HEK293 (cell line): ENCODE measurements around the gene ANK2.

Experiments used
- CTCF ChIA-PET: fragments of 350-600 bp; formaldehyde crosslinking; extraction: SDS; loops from one replicate; lab custom pipeline; 2021; ENCODE audit warnings: antibody characterized with exemption; lab: Yijun Ruan, JAX
- POLR2A ChIA-PET: fragments of 300-600 bp; formaldehyde crosslinking; extraction: SDS; loops from one replicate; lab custom pipeline; 2020; ENCODE audit warnings: antibody characterized with exemption, inconsistent platforms; lab: Yijun Ruan, JAX
- H3K27ac ChIP-seq: fragments of 200-500 bp; sonication (Bioruptor generic); 2 replicates; pipeline ENCODE4 v1.5.1; 2014; ENCODE audit warnings: low read depth, low read length, control low read depth, inconsistent platforms; ENCODE audit errors: extremely low read depth
- H3K36me3 ChIP-seq, 2 experiments: fragments of 200-500 bp in 1 of 2; sonication (Bioruptor generic) in 1 of 2; 1 replicate in 1 of 2; 2 replicates in 1 of 2; pipeline ENCODE4 v1.5.1; 2014 to 2017; ENCODE audit warnings: inconsistent platforms in 2 of 2, low read length in 2 of 2; ENCODE audit not compliant: control insufficient read depth in 2 of 2, insufficient read depth in 1 of 2
- H3K4me1 ChIP-seq: fragments of 200-500 bp; sonication (Bioruptor generic); 2 replicates; pipeline ENCODE4 v1.5.1; 2014; ENCODE audit warnings: mild to moderate bottlenecking, low read length, inconsistent platforms; ENCODE audit not compliant: control insufficient read depth, insufficient read depth
- H3K4me3 ChIP-seq: 2 replicates; pipeline ENCODE4 v1.5.1; 2011; ENCODE audit warnings: low read depth, mild to moderate bottlenecking, control low read depth, low read length, moderate library complexity
- H3K9me3 ChIP-seq: fragments of 200-500 bp; sonication (Bioruptor generic); 2 replicates; pipeline ENCODE4 v1.5.1; 2014; ENCODE audit warnings: low read depth, low read length, inconsistent platforms; ENCODE audit not compliant: control insufficient read depth, insufficient read depth
- BCL11B ChIP-seq: fragments of 450-650 bp; formaldehyde crosslinking; IDR thresholded peaks from 2 replicates; pipeline ENCODE4 v1.5.1; 2016; ENCODE audit warnings: low read depth, missing biosample characterization, missing genetic modification characterization
- GLI2 ChIP-seq: fragments of 450-650 bp; formaldehyde crosslinking; IDR thresholded peaks from 2 replicates; pipeline ENCODE4; 2017; ENCODE audit warnings: missing biosample characterization, missing genetic modification characterization, low read depth, borderline replicate concordance
- KLF16 ChIP-seq: fragments of 450-650 bp; formaldehyde crosslinking; IDR thresholded peaks from 2 replicates; pipeline ENCODE4 v1.5.1; 2017; ENCODE audit warnings: missing biosample characterization, missing genetic modification characterization
- SP3 ChIP-seq: fragments of 450-650 bp; formaldehyde crosslinking; IDR thresholded peaks from 2 replicates; pipeline ENCODE4 v1.5.1; 2016; ENCODE audit warnings: missing biosample characterization, missing genetic modification characterization
- YY1 ChIP-seq: fragments of 450-650 bp; formaldehyde crosslinking; IDR thresholded peaks from 2 replicates; pipeline ENCODE4 v1.5.1; 2018; ENCODE audit warnings: missing biosample characterization, missing genetic modification characterization
- ZBTB48 ChIP-seq: fragments of 450-650 bp; formaldehyde crosslinking; IDR thresholded peaks from 2 replicates; pipeline ENCODE4 v1.5.1; 2016; ENCODE audit warnings: missing biosample characterization, missing genetic modification characterization
- ZNF132 ChIP-seq: fragments of 450-650 bp; formaldehyde crosslinking; IDR thresholded peaks from 2 replicates; pipeline ENCODE4 v1.5.1; 2017; ENCODE audit warnings: missing biosample characterization, missing genetic modification characterization, borderline replicate concordance
- ZNF184 ChIP-seq: fragments of 450-650 bp; IDR thresholded peaks from 2 replicates; pipeline ENCODE4 v1.5.1; 2018; ENCODE audit warnings: missing biosample characterization, mild to moderate bottlenecking, missing genetic modification characterization
- ZNF341 ChIP-seq: fragments of 450-650 bp; formaldehyde crosslinking; IDR thresholded peaks from 2 replicates; pipeline ENCODE4; 2016; ENCODE audit warnings: low read depth, missing biosample characterization, missing genetic modification characterization
- ZNF433 ChIP-seq: fragments of 450-650 bp; formaldehyde crosslinking; IDR thresholded peaks from 2 replicates; pipeline ENCODE4 v1.5.1; 2016; ENCODE audit warnings: missing biosample characterization, missing genetic modification characterization, low read depth
- ZNF558 ChIP-seq: fragments of 450-650 bp; formaldehyde crosslinking; IDR thresholded peaks from 2 replicates; pipeline ENCODE4 v1.5.1; 2016; ENCODE audit warnings: missing biosample characterization, missing genetic modification characterization
- ZNF600 ChIP-seq: fragments of 450-650 bp; formaldehyde crosslinking; IDR thresholded peaks from 2 replicates; pipeline ENCODE4 v1.5.1; 2016; ENCODE audit warnings: missing biosample characterization, missing genetic modification characterization
- ZNF654 ChIP-seq: fragments of 450-650 bp; formaldehyde crosslinking; IDR thresholded peaks from 2 replicates; pipeline ENCODE4 v1.5.1; 2016; ENCODE audit warnings: low read depth, missing biosample characterization, missing genetic modification characterization
- ZNF660 ChIP-seq: fragments of 450-650 bp; IDR thresholded peaks from 2 replicates; pipeline ENCODE4 v1.5.1; 2018; ENCODE audit warnings: missing biosample characterization, mild to moderate bottlenecking, missing genetic modification characterization
- ZNF747 ChIP-seq: fragments of 450-650 bp; formaldehyde crosslinking; IDR thresholded peaks from 2 replicates; pipeline ENCODE4 v1.5.1; 2016; ENCODE audit warnings: missing biosample characterization, missing genetic modification characterization
- ZNF837 ChIP-seq: fragments of 450-650 bp; formaldehyde crosslinking; IDR thresholded peaks from 2 replicates; pipeline ENCODE4 v1.5.1; 2016; ENCODE audit warnings: missing biosample characterization, missing genetic modification characterization
- TF ChIP-seq, protein P1 (sequence below): fragments of 450-650 bp; formaldehyde crosslinking; IDR thresholded peaks from 2 replicates; pipeline ENCODE4 v1.5.1; 2017; ENCODE audit warnings: missing biosample characterization, missing genetic modification characterization
- TF ChIP-seq, protein P2 (sequence below): fragments of 450-650 bp; formaldehyde crosslinking; IDR thresholded peaks from 2 replicates; pipeline ENCODE4 v1.5.1; 2016; ENCODE audit warnings: missing biosample characterization, missing genetic modification characterization
- TF ChIP-seq, protein P3 (sequence below): fragments of 450-650 bp; formaldehyde crosslinking; IDR thresholded peaks from 2 replicates; pipeline ENCODE4 v1.5.1; 2016; ENCODE audit warnings: missing biosample characterization, missing genetic modification characterization

ANK2 gene

DNA sequence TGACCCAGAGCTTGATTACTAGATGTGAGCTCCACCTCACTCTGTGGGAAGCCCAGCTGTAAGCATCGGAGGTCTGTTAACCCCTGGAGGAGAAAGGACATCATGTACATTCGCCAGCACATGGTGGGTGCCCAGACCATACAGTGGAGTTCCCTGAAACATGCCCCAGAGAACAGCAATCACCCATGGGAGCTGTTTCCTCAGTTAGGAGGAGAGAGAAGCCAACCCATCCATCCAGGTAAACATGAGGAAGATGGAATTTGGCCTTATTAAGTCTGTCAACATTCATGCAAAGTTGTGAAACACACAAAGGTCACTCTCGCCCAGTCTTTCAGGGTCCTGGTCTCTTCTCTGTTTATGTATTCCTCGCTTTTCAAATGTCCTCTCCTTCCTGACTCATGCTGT lies 354.7 kb downstream of the ANK2 start:
- Histone ChIP-seq H3K36me3 (no peaks in the 10 kb centered on the region), H3K4me1 (no peaks in the 10 kb centered on the region), H3K27ac (no peak overlapping the region), H3K9me3 (no peaks in the 10 kb centered on the region), H3K4me3 (no peak overlapping the region)
- no peak for TF ChIP-seq ZNF558 (tag by site-specific recombination)
- TF ChIP-seq ZNF837 (tag by site-specific recombination) = no peak
- no peak for TF ChIP-seq ZNF600 (tag by site-specific recombination)
- TF ChIP-seq ZNF747 = no peak
- TF ChIP-seq ZNF654 (tag by site-specific recombination) = no peak
- no peak for TF ChIP-seq ZNF433 (tag by site-specific recombination)
- no peak for TF ChIP-seq ZNF660 (tag by site-specific recombination)
- TF ChIP-seq ZNF341 (tag by site-specific recombination) = no peak
- TF ChIP-seq, protein P1, sequence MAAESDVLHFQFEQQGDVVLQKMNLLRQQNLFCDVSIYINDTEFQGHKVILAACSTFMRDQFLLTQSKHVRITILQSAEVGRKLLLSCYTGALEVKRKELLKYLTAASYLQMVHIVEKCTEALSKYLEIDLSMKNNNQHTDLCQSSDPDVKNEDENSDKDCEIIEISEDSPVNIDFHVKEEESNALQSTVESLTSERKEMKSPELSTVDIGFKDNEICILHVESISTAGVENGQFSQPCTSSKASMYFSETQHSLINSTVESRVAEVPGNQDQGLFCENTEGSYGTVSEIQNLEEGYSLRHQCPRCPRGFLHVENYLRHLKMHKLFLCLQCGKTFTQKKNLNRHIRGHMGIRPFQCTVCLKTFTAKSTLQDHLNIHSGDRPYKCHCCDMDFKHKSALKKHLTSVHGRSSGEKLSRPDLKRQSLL (tag by site-specific recombination) = no peak
- no peak for TF ChIP-seq SP3 (tag by site-specific recombination)
- ChIA-PET POLR2A (no interaction called here), CTCF (interaction anchor here (2.0 kb wide), 1 partner anchor 9 kb away, joined by 7 read pairs; no protein-coding TSS in a partner anchor)

DNA sequence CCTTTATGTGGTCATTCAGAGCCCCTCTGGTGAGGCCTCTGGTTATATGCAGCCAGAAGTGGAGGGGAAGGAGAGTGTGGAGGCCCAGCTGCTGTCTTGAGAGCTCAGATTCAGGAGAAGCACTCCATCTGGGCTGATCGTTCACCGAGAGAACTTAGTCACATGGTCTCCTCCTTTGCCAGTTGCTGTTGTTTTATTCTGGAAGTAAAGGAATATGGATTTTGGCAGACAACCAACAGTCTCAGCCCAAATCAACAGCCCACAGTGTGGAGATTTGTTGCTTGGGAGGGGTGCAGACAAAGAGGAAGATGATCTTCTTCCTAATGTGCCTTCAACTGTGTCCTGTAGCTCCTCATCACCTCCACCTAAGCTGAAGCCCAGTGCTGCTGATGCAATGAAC lies 355.4 kb downstream of the ANK2 start:
- Histone ChIP-seq H3K36me3 (no peaks in the 10 kb centered on the region), H3K4me3 (no peak overlapping the region), H3K9me3 (no peaks in the 10 kb centered on the region), H3K4me1 (no peaks in the 10 kb centered on the region), H3K27ac (no peak overlapping the region)
- TF ChIP-seq, protein P2, sequence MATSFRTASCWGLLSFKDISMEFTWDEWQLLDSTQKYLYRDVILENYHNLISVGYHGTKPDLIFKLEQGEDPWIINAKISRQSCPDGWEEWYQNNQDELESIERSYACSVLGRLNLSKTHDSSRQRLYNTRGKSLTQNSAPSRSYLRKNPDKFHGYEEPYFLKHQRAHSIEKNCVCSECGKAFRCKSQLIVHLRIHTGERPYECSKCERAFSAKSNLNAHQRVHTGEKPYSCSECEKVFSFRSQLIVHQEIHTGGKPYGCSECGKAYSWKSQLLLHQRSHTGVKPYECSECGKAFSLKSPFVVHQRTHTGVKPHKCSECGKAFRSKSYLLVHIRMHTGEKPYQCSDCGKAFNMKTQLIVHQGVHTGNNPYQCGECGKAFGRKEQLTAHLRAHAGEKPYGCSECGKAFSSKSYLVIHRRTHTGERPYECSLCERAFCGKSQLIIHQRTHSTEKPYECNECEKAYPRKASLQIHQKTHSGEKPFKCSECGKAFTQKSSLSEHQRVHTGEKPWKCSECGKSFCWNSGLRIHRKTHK (tag by site-specific recombination) = no peak
- TF ChIP-seq ZNF558 (tag by site-specific recombination) (no peak), ZBTB48 (tag by site-specific recombination) (no peak), KLF16 (tag by site-specific recombination) (no peak), BCL11B (tag by site-specific recombination) (no peak), GLI2 (tag by site-specific recombination) (no peak)
- TF ChIP-seq, protein P3, sequence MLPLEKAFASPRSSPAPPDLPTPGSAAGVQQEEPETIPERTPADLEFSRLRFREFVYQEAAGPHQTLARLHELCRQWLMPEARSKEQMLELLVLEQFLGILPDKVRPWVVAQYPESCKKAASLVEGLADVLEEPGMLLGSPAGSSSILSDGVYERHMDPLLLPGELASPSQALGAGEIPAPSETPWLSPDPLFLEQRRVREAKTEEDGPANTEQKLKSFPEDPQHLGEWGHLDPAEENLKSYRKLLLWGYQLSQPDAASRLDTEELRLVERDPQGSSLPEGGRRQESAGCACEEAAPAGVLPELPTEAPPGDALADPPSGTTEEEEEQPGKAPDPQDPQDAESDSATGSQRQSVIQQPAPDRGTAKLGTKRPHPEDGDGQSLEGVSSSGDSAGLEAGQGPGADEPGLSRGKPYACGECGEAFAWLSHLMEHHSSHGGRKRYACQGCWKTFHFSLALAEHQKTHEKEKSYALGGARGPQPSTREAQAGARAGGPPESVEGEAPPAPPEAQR (tag by site-specific recombination) = no peak
- ChIA-PET CTCF (interaction anchor here (2.0 kb wide), 1 partner anchor 10 kb away, joined by 7 read pairs; no protein-coding TSS in a partner anchor), POLR2A (no interaction called here)

DNA sequence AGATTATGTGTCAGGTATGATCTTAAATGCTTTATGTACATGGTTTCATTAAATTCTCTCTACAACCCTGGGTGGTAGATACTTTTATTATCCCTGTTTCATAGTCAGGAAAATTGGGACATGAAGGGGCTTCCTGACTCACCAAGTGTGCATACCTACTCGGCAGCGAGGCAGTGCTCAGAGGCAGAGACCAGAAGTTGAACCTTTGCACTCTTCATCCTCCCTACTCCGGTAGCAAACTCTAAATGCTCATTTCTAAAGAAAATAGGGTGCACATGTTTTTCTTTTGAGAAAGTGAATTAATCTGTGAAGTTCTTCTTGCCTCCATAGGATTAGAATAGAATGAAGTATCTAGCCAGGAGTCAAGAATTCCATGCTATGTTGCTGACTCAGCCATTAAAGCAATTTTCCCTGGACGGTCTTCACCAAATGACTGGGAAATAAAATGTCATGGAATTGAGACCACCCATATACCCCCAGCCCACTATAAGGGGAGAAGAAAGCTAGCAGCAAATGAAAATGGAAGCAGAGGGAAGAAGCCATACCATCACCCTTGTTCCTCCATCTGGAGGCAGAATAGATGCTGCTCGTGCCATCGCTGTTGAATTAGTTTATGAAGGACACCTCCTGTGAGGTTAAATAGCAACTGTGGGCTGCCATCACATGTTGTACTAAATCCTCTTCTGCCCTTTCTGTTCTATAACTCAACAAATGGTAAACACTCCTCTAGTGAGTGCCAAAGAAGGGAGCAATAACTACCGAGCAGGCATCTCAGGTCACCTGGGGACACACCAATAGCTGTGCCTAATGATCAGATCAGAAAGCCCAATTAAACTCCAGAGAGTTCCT lies 356.6 kb downstream of the ANK2 start:
- CTCF ChIA-PET = interaction anchor here (1.3 kb wide), 1 partner anchor 13 kb away, joined by 3 read pairs; no protein-coding TSS in a partner anchor

More for the DNA sequence above, 356.6 kb downstream of the ANK2 start:
- Histone ChIP-seq H3K4me1 (no peaks in the 10 kb centered on the region), H3K9me3 (no peaks in the 10 kb centered on the region)
- POLR2A ChIA-PET = no interaction called here
- TF ChIP-seq ZNF132 = no peak
- no peak for TF ChIP-seq ZNF184 (tag by site-specific recombination)
- TF ChIP-seq YY1 = no peak
- TF ChIP-seq, all 188 proteins: peak for 0
- H3K27ac ChIP-seq = no peak overlapping the region
- no peak overlapping the region for H3K4me3 ChIP-seq
- H3K36me3 ChIP-seq = no peaks in the 10 kb centered on the region
